ENCODE measurements around the gene TNFAIP8L3.

The TNFAIP8L3 gene

DNA sequence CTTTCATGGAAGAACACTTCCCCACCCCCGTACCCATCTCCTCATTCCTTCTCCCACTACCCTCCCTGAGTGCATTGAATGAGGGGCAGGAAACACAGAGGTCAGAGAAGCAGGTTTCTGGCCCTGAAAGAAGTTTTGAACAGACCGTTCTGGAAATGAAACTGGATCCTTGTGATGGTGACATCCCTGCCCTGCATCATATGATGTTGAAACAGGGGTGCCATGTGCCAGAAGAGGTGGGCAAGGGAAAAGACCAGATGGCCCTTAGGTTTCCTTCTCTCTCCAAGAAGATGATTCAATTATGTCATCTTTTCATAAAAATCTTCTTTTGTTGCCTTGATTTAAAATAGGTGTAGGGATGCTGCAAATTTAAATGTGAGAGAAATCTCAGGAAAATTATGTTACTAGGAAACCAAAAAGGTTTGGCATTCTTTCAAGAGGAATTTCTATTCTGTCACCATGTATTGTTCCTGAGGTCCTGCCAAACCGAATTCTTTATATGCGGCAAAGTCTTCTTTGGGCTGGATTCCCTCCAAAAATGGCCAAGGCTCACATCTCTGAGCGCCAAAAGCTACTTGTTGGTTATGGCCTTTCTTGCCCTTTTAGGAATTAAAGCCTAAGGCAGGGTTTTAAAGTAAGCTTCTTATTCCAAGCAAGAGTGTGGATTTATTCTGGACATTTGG is 19.9 kb upstream of the TNFAIP8L3 start:
- TF ChIP-seq, protein P1, sequence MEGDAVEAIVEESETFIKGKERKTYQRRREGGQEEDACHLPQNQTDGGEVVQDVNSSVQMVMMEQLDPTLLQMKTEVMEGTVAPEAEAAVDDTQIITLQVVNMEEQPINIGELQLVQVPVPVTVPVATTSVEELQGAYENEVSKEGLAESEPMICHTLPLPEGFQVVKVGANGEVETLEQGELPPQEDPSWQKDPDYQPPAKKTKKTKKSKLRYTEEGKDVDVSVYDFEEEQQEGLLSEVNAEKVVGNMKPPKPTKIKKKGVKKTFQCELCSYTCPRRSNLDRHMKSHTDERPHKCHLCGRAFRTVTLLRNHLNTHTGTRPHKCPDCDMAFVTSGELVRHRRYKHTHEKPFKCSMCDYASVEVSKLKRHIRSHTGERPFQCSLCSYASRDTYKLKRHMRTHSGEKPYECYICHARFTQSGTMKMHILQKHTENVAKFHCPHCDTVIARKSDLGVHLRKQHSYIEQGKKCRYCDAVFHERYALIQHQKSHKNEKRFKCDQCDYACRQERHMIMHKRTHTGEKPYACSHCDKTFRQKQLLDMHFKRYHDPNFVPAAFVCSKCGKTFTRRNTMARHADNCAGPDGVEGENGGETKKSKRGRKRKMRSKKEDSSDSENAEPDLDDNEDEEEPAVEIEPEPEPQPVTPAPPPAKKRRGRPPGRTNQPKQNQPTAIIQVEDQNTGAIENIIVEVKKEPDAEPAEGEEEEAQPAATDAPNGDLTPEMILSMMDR (conservative IDR thresholded peaks at IDR 0.05; ENCODE audit: low read length): no peak
- peak; percentile 45 for DNase-seq (ENCODE audit: low read depth)
- no peak overlapping the region for H3K4me3 ChIP-seq (ENCODE audit: low read length)

- no peak overlapping the region for H3K4me3 ChIP-seq (ENCODE audit: low read length)
- TF ChIP-seq, protein P1 (conservative IDR thresholded peaks at IDR 0.05; ENCODE audit: low read length): no peak
- DNase-seq (ENCODE audit: low read depth): no peak
These were observed 17.4 kb upstream of the TNFAIP8L3 start for GRCh38 chr15:51112078-51112477.

GRCh38 chr15:51111061-51111460 is 16.4 kb upstream of the TNFAIP8L3 start:
- DNase-seq (ENCODE audit: low read depth): peak; percentile 18
- H3K4me3 ChIP-seq (ENCODE audit: low read length): no peak overlapping the region
- TF ChIP-seq, protein P1 (conservative IDR thresholded peaks at IDR 0.05; ENCODE audit: low read length): no peak

DNA sequence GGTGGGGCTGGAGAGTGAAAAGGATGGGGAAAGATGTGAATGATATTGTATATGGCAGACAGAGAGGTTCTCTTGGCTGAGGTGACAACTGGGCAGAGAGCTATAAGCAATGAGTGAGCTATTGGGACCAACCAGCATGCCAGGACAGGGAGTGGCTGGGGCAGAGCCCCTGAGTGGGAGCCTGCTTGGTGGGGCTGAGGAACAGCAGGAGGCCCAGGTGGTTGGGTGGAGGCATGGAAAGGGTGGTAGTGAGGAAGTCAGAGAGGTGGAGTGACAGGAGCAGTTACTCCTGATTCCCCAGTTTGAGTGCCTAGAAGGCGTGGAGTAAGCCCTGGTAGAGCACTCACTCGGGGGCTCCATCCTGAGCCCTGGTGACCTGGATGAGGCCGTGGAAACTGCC is 15.5 kb upstream of the TNFAIP8L3 start:
- no peak overlapping the region for H3K4me3 ChIP-seq (ENCODE audit: low read length)
- DNase-seq (ENCODE audit: low read depth): no peak
- TF ChIP-seq, protein P1 (conservative IDR thresholded peaks at IDR 0.05; ENCODE audit: low read length): no peak

DNA sequence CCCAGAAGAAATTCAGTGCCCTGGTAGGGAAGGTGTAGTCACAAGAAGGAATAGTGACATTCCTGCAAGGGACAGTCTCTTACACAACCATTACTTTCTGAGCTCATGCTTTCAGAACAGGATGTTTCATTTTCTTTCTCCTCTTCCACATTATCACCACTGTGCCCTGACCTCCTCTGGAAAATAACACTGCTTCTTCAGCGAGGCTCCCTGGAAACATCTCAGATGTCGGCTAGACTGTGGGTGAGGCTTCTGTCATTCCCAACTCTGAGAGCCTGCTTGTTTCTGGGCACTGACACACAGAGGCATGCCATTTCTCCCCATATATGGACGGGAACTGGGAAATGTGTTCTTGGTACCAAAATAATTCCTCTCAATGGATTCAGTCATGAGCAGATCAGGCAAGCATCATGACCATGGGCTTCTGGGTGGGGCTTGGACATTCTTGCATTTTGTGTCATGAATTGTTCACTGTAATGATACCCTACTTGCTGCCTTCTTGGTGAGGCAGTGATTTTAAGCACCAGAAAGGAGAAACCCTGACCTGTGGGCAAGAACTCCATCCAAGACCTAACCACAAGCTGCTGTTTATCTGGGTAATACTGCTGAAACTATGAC is 14.3 kb upstream of the TNFAIP8L3 start:
- DNase-seq (ENCODE audit: low read depth): peak; percentile 91
- TF ChIP-seq, protein P1 (conservative IDR thresholded peaks at IDR 0.05; ENCODE audit: low read length): no peak
- H3K4me3 ChIP-seq (ENCODE audit: low read length): peak overlapping the region; percentile 1; the same call in 1 of the 2 replicates

GRCh38 chr15:51107612-51108011 is 12.9 kb upstream of the TNFAIP8L3 start:
- DNase-seq (ENCODE audit: low read depth): no peak
- TF ChIP-seq, protein P1 (conservative IDR thresholded peaks at IDR 0.05; ENCODE audit: low read length): no peak
- H3K4me3 ChIP-seq (ENCODE audit: low read length): no peak overlapping the region

DNA sequence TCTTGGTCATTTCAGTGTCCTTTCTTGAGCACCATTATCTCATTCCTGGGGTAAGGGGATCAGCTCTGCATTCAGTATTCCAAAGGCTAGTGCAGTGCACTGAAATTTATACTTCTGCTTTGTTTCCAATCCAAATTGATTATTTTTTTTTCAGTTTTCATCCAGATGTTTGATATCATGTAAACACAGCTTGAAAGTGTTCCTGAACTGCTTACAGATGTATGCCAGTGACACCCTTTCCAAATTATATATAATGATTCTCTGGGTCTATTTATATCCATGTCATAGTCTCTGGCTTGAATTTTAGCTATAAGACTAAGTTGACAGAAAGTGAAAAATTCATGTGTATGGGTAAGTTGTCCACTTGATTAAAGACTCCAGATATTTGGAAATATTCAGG is 11.8 kb upstream of the TNFAIP8L3 start:
- DNase-seq (ENCODE audit: low read depth): no peak
- no peak overlapping the region for H3K4me3 ChIP-seq (ENCODE audit: low read length)
- TF ChIP-seq, protein P1 (conservative IDR thresholded peaks at IDR 0.05; ENCODE audit: low read length): no peak
